WERI-Rb-1 (cell line): ENCODE results near the gene FRMD4A.

Experiments used
- DNase-seq: peaks from one replicate; pipeline ENCODE4 v3.0.0-alpha.2; 2020
- H3K27ac ChIP-seq: fragments of 250-450 bp; sonication (Bioruptor Pico); 2 replicates; pipeline ENCODE4 v1.5.1; 2020; ENCODE audit warnings: mild to moderate bottlenecking, moderate library complexity
- H3K27me3 ChIP-seq: fragments of 250-450 bp; sonication (Bioruptor Pico); 2 replicates; pipeline ENCODE4 v1.5.1; 2021; ENCODE audit warnings: mild to moderate bottlenecking, low read depth, moderate library complexity; ENCODE audit not compliant: insufficient read depth, severe bottlenecking
- H3K36me3 ChIP-seq: fragments of 250-450 bp; sonication (Bioruptor Pico); 2 replicates; pipeline ENCODE4 v1.5.1; 2020; ENCODE audit warnings: mild to moderate bottlenecking, moderate library complexity
- H3K4me3 ChIP-seq: 2 replicates; pipeline ENCODE4 v1.5.1; 2011; ENCODE audit warnings: low read depth, mild to moderate bottlenecking, control low read depth, low read length
- H3K9me3 ChIP-seq: fragments of 250-450 bp; sonication (Bioruptor Pico); 2 replicates; pipeline ENCODE4 v1.5.1; 2021; ENCODE audit warnings: mild to moderate bottlenecking, moderate library complexity; ENCODE audit not compliant: severe bottlenecking
- CTCF ChIP-seq: IDR thresholded peaks from 2 replicates; pipeline ENCODE4 v1.5.1; 2011; ENCODE audit warnings: low read depth, mild to moderate bottlenecking, control low read depth, inconsistent platforms, low read length

The FRMD4A gene

DNA sequence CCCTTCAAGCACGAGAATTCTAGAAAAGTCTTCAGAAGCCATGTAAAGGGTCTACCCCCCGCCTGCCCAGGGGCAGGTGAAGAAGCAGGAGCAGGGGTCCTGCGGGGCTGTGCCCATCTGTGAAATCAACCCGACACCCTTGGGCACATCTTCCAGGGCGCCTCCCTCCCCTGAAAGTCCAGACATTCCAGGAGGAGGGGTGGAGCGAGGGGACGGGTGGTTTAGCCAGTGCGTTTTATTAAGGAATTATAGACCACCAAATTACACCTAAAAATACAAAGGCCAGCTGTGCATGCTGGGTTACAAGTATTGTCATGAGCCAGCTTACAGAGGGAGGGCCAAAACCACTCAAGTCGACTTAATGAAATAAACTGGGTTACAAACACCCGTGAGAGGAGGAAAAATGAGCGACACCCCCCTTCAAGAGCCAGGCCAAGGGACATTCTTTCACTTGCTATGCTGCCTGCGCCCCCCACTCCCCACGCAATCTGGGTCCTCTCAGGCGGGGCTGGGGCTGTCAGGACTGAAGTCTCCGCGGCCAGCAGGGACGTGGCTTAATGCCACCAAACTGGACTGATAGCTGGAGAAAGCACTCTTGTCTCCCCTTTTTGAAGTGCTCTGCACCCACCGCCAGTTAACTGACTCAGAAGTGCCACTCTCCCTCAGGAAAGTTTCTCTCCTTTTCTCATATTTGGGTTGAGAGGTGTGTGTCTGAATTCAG lies 360.3 kb downstream of the FRMD4A start:
- DNase-seq = no peak
- H3K27ac ChIP-seq = no peak overlapping the region
- no peak overlapping the region for H3K4me3 ChIP-seq
- H3K9me3 ChIP-seq = no peaks in the 10 kb centered on the region
- no peak for TF ChIP-seq CTCF
- H3K36me3 ChIP-seq = no peaks in the 10 kb centered on the region
- H3K27me3 ChIP-seq = no peaks in the 10 kb centered on the region

DNA sequence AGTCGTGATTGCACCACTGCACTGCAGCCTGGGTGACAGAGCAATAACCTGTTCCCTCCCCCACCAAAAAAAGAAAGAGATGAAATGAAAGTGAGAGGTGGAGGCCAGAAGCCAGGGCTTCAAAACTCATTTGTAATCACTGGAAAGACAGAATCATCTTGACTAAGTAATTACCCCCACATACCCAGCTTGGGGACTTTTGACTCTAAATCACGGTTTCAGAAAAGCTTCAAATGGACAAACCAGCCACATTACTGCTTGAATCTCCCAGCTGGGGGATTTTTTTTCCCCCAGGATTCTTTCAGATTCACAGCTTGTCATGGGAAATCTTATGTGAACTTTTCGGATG lies 361.0 kb downstream of the FRMD4A start:
- no peak overlapping the region for H3K27ac ChIP-seq
- H3K4me3 ChIP-seq = no peak overlapping the region
- TF ChIP-seq CTCF = no peak
- no peaks in the 10 kb centered on the region for H3K36me3 ChIP-seq
- H3K27me3 ChIP-seq = no peaks in the 10 kb centered on the region
- H3K9me3 ChIP-seq = no peaks in the 10 kb centered on the region
- no peak for DNase-seq

- no peak for TF ChIP-seq CTCF
- Histone ChIP-seq H3K9me3 (no peaks in the 10 kb centered on the region), H3K4me3 (no peak overlapping the region), H3K27ac (no peak overlapping the region), H3K27me3 (no peaks in the 10 kb centered on the region), H3K36me3 (no peaks in the 10 kb centered on the region)
- no peak for DNase-seq
These were observed 361.5 kb downstream of the FRMD4A start for GRCh38 chr10:13969118-13969791.

GRCh38 chr10:13961853-13962252 lies 368.9 kb downstream of the FRMD4A start:
- H3K9me3 ChIP-seq = no peaks in the 10 kb centered on the region
- H3K4me3 ChIP-seq = no peak overlapping the region
- H3K27ac ChIP-seq = no peak overlapping the region
- TF ChIP-seq CTCF = no peak
- no peaks in the 10 kb centered on the region for H3K27me3 ChIP-seq
- no peaks in the 10 kb centered on the region for H3K36me3 ChIP-seq
- no peak for DNase-seq

DNA sequence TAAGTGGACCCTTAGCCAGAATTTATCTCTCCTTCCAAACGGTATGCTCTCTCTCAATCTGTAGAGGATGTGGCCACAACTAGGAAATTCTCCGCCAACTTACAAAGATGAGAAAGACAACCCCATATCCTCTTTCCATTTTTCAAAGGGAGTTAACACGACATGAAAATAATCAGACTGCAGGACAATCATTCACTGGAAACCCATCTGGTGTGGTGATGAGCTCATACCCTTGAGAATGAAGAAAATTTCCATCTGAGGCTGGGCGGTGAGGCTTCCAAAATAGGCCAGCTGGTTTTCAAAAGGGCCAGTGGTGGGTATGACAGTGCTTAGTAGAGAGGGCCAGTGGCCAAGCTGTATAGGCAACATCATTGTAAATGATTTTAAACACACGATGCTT lies 369.6 kb downstream of the FRMD4A start:
- no peak for TF ChIP-seq CTCF
- Histone ChIP-seq H3K27ac (no peak overlapping the region), H3K27me3 (no peaks in the 10 kb centered on the region), H3K9me3 (no peaks in the 10 kb centered on the region), H3K36me3 (no peaks in the 10 kb centered on the region), H3K4me3 (no peak overlapping the region)
- no peak for DNase-seq
